ENCODE measurements around the gene MYB.

The MYB gene

GRCh38 chr6:135261872-135262725 lies 81.0 kb downstream of the MYB start:
- intact Hi-C loops (cut with DNase I) = no loop called here
- DNase-seq = no peak

GRCh38 chr6:135265278-135265677 lies 84.2 kb downstream of the MYB start:
- intact Hi-C loops (cut with DNase I) = no loop called here

DNA sequence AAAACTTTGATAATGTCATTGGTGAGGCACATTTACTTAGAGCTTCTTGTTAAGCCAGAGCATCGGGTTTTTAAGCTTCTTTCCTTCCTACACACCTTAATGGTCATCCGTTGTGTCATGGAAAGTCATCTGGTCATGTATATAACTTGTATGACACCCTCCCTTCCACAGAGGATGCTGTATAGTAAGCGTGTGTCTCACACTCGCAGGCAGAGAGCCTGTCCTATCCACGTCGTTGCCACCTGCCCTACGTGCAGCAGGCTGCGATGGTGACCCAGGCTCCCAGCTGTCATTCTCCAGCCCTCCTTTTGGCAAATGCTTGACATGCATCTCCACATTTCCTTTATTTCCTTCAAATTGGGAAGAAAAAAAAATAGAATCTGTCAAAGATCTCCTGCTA lies 85.6 kb downstream of the MYB start:
- peak in 1 of 42 donors; percentile 3 for DNase-seq
- intact Hi-C loops (cut with DNase I) = no loop called here

More at GRCh38 chr6:135265278-135265677, 84.2 kb downstream of the MYB start:
- no peak for DNase-seq

GRCh38 chr6:135267085-135267484 lies 86.0 kb downstream of the MYB start:
- intact Hi-C loops (cut with DNase I) = no loop called here
- peak in 1 of 42 donors; percentile 3 for DNase-seq

GRCh38 chr6:135268263-135268662 lies 87.2 kb downstream of the MYB start:
- DNase-seq = peak in 1 of 42 donors; percentile 8
- intact Hi-C loops (cut with DNase I) = no loop called here

GRCh38 chr6:135268740-135269139 lies 87.6 kb downstream of the MYB start:
- DNase-seq = peak in 1 of 42 donors; percentile 28
- intact Hi-C loops (cut with DNase I) = no loop called here

Measured in head of caudate nucleus (tissue), 42 donors.